ENCODE results near the gene TBC1D2B.
"Not testable (repeated sequence)": the region's sequence is repeated elsewhere in the genome, so short reads cannot be mapped to it uniquely, and the experiment has no call there.

The TBC1D2B gene

GRCh38 chr15:77985031-77985930 lies 92.2 kb downstream of the TBC1D2B start:
- DNase-seq: no peak

GRCh38 chr15:77984446-77984861 lies 93.1 kb downstream of the TBC1D2B start:
- no peak for DNase-seq

- DNase-seq: no peak
Measured at GRCh38 chr15:77983708-77984445, 93.6 kb downstream of the TBC1D2B start.

DNA sequence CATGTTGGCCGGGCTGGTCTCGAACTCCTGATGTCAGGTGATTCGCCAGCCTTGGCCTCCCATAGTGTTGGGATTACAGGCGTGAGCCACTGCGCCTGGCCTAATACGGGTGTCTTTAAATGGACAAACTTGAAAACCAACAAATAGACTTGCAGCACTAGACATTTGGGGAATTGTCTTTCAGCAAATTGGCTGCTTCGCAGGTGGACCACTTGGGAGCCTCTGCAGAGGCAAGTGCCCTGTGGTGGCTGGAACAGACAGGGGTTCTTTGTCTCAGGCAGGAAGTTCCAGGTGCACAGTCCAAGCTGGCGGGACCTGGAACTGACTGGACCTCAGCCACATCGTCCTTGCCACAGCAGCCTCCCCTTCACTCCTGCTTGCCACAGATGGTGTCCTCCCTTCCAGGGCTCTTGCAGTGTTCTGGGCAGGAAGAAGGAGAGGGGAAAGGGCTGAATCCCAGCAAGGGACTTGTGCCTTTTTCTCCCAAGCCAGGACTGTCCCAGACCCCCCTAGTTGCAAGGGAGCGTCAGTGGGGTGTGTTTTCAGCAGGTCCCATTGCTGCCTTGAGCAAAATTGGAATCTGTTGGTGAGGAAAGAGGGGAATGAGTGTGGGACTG lies 94.3 kb downstream of the TBC1D2B start:
- DNase-seq: no peak

GRCh38 chr15:77982127-77982490 lies 95.4 kb downstream of the TBC1D2B start:
- DNase-seq: no peak

DNA sequence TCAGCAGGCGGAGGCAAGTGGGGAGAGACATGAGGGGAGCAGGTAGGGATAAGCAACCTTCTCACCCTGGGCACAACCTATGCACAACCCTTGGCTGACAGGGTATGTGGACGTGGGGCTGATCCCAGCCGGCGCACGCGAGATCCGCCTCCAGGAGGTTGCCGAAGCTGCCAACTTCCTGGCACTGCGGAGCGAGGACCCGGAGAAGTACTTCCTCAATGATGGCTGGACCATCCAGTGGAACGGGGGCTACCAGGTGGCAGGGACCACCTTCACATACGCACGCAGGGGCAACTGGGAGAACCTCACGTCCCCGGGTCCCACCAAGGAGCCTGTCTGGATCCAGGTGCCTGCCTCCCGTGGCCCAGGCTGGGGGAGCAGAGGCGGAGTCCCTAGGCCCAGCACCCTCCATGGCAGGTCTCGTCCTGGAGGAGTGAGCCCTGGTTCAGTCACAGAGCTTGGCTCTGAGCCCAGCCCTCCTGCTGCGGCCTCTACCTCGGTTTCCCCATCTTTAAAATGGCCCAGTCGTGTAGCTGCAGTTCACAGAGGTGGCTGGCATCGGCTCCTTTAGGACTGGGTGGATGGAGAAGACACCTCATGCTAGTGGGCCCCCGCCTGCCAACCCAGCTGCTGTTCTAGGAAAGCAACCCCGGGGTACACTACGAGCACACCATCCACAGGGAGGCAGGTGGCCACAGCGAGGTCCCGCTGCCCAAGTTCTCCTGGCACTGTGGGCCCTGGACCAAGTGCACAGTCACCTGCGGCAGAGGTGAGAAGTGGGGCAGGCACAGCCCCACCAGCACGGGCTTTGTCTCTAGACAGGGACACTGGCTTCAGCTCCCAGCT lies 96.0 kb downstream of the TBC1D2B start:
- DNase-seq: no peak

DNA sequence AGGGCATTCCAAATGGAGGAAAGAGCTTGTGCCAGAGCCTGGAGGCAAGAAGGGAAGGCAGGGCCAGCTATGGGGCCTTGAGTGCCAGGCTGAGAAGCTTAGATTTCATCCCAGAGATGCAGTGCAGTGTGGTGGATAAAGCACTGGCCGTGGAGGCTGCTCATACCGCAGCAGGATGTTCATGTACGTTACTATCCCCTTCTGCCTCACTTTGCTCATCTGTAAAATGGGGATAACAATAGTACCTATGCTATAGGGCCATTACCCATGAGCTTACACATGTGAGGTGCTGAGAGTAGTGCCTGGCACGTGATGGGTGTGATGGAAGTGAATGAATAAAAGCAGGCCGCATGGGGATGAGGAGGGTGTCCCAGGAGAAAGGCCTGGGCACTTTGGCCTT lies 96.8 kb downstream of the TBC1D2B start:
- not testable (repeated sequence) for DNase-seq

- DNase-seq: no peak
Measured at GRCh38 chr15:77980098-77980497, 97.4 kb downstream of the TBC1D2B start.

GRCh38 chr15:77979157-77979556 lies 98.4 kb downstream of the TBC1D2B start:
- DNase-seq: not testable (repeated sequence)

DNA sequence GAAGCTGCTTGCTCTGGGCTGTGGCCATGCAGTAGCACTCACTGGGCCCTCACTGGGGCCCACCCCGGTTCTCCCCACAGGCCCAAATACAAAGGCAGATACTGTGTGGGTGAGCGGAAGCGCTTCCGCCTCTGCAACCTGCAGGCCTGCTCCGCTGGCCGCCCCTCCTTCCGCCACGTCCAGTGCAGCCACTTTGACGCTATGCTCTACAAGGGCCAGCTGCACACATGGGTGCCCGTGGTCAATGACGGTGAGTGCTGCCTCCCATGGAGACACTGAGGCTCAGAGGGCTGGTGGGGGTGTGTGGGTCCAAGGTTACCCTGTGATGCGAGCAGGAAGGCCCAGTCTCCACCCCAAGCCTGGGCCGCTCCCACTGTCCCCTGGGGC lies 98.8 kb downstream of the TBC1D2B start:
- DNase-seq: not testable (repeated sequence)

GRCh38 chr15:77977903-77978758 lies 99.4 kb downstream of the TBC1D2B start:
- DNase-seq: not testable (repeated sequence)

DNA sequence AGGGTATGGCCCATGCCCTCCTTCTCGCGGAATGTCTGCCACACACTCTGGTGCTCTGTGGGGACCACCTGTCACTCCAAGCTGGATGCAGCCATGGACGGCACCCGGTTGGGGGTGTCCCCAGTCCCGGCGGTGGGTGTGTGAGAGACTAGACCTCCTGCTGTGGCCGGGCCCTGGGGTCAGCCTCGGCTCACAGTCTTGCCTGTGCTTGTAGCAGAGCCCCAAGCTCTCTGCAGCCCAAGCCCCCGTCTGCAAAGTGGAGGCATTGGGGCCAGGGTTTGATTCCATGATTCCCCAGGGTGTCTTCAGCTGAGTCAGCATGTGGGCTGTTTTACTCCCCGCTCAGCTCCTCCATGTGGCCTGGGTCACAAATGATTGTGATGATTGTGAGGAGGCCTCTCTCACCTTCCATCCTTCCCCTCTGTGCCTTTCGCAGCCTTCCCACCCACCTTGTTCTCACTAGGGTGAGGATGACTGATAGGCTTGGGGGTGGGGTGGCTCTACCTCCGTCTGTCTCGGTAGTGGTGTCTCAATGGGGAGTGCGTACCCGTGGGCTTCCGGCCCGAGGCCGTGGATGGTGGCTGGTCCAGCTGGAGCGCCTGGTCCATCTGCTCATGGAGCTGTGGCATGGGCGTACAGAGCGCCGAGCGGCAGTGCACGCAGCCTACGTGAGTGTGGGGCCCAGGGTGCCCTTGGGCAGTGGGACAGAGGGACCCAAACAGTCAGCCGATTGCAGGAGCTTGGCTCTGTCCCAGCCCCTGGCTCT lies 100.6 kb downstream of the TBC1D2B start:
- not testable (repeated sequence) for DNase-seq

DNA sequence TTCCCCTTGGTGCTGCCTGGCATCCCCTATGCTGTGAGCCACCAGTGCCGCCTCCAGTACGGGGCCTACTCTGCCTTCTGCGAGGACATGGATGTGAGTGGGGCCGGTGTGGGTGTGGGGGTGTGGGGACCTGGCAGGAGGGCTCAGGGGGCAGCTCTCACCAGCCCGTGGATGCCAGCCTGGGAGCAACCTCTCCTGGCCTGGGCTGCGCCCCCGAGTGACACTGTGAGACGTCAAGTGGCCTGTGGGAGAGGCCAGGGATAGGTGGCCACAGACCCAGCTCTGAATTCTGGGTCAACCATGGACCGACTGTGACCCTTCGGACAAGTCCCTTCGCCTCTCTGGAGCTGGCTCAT lies 101.4 kb downstream of the TBC1D2B start:
- not testable (repeated sequence) for DNase-seq

GRCh38 chr15:77975332-77976094 lies 102.0 kb downstream of the TBC1D2B start:
- no peak for DNase-seq

DNA sequence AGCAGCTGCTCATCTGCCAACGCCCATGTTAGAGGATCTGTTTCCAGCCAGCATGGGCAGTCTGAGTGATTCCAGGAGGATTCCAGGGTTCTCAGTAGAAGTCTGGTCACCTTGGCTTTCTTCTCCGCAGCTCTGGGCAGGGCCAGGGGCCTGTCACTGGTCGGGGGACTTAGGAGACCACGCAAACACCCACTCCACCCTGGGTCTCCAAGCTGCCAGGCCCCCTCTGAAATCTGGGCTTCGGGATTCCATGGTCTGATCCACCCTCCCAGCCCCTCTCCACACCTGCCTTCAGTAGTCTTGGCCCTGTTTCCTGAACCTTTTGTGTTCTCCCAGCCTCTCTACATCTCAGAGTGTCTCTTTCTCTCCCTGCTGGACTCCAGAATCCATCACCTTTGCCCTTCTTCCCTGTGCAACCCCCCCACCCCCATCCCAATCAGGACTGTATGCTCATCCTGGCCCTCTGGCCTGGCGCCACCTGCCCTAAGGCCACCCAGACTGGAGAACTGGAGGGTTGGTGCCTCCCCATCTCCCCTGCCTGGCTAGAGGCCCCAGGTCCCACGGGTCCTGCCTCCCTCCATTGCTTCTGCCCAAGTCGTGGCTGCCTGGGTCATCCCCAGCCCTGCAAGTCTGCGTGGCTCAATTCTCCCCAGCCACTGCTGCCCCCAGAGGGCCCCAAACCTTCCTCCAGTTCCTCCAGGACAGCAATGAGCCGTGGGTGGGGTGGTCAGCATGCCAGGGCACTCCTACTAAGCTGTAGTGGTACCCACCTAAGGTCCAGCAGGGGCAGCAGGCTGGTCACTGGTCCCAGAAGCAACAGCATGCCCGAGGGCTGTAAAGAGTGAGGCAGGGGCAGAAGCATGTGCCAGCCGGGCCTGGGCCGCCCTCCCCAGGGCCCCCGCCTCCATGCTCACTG lies 102.8 kb downstream of the TBC1D2B start:
- DNase-seq: no peak

DNA sequence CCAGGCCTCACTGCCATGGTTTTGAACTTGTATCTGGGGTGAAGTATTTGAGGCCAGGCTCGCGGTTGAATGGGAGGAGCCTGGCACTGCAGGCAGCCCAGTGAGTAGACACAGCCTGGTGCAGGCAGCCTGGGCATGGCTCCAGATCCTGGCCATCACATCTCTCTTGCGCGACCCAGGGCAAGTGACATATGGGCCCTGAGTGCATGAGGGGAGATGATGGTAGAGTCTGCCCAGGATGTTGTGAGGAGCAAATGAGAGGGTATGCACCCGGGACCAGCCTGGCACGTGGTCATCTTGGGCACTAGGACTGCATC lies 103.5 kb downstream of the TBC1D2B start:
- no peak for DNase-seq

GRCh38 chr15:77973273-77974097 lies 104.0 kb downstream of the TBC1D2B start:
- not testable (repeated sequence) for DNase-seq

DNA sequence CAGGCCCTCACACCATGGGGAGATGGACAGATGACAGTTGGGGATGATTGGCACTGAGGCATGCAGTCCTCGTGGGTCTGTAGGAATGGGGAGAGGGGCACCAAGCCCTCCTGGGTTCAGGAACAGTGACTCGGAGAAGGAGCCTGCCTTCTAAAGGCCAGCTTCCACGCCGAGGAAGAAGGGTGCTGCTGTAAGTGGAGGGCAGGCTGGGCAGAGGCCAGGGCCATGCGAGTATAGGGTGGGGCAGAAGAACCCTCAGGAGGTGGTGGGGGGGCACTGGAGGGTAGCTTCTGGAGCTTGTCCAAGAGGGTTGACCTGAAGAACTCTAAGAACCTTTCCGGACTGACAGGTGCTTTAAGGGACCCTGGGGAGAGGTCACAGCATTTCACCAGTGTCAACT lies 104.8 kb downstream of the TBC1D2B start:
- not testable (repeated sequence) for DNase-seq
